NCI-H187 (cell line): ENCODE results near the gene INKA2.
A peak's percentile ranks its signal among the peaks of the same experiment; 100 is the strongest.

Source experiments
- DNase-seq, 2 experiments: peaks; one replicate each; lab custom pipeline; 2025; lab: John Stamatoyannopoulos, UW

Gene INKA2

DNA sequence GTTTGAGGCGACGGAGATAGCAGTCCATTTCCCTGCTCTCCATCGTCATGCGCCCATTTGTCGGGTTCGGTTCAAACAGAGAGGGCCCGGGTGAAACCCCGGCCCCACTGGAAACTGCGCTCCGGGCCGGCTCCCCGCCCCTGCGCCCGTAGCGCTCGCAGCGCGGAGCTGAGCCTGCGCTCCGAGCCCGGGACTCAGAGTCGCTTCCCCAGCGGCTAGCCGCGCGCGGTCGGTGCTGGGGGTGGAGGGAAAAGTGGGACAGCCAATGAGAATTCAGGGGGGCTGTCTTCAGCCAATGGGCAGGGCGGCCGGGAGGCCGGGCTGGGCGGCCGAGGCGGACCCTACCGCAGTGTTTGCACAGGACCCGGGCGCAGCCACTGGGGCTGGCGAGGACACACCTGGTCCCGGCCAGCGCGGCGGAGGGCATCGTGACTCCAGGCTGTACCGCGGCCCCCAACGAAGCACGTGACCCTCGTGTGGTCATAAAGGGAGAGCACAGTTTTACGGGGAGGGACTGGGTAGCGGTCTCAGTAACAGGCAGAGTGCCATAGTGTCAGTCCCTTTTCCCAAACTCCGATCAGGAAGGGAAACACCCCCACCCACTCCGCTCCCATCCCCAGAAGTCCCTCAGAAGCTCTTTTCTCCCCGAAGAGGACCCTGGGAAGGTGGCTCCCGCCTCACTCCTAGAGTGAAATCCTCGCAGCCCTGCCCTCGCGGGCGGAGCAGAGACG is at the start of gene INKA2:
TSS of gene INKA2 (minus strand) at position 202 of the 731 bp plus-strand sequence. CDS start at position 49, 153 bp downstream.
- peak; percentile 87 to 88 for DNase-seq

DNA sequence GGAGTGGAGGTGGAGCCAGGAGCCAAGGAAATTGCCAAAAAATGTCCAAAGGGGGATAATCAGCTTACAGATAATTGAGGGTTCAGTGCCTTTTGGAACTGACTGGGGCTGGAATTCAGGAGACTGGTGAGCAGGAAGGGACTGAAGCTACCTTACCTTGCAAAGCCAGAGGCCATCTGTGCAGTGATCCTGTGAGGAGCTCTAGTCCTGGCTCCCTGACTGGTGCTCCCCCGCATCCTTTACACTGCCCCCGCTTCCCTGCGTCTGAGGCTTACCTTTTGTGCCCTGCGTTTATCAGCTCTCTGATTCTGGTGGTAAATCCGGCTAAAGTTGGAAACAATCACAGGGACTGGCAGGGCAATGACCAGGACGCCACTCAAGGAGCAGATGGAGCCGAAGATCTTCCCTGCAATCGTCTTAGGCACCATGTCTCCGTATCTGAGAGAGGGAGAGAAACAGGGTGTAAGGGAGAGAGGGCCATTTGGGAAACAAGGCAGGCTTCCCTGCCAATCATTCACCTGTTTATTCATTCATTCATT is 47.5 kb upstream of the INKA2 start:
- no peak for DNase-seq

DNA sequence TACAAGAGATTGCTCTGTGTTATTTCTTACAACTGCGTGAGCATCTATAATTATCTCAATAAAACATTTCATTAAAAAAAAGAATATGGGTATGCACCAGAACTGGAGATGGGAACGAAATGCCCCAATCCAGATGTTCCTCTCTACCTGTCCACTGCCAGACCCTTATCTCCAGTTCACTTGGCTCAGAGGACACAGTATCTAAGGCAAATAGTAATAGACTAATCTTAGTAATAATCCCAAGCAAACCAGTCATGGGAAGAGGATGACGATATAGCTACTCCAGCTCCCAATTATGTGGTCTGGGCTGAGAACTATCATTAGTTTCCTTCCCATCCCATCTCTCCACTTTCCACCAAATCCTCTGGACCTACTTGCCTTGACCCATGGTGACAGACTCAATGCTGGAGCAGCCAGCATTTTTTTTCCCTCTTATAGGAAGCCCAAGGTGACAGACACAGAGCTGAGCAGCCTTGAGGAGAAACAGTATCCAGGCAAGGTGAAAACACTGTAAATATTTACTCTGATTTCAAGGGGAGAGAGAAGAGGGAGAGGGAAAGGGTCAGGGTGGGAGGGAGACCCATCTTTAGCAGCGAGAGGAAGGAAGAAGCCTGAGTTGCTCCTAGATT is 45.2 kb upstream of the INKA2 start:
- no peak for DNase-seq

DNA sequence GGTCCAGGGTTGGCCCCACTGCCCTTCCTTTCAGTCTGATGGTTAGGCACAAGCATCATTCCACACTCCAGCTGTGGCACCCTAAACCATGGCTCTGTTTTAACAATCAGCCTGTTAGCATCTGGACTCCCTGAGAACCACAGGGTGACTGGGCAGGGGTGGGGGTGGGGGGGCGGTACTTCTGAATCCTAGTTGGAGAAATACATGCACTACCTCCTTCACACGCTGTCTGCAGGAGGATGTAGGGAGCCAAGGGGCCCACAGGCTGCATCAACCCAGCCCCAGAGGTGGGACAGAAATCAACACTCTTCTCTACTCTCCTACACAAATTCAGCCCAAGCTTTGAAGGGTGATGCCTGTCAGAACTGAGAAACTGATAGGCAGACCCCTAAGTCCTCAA is 40.4 kb upstream of the INKA2 start:
- no peak for DNase-seq

DNA sequence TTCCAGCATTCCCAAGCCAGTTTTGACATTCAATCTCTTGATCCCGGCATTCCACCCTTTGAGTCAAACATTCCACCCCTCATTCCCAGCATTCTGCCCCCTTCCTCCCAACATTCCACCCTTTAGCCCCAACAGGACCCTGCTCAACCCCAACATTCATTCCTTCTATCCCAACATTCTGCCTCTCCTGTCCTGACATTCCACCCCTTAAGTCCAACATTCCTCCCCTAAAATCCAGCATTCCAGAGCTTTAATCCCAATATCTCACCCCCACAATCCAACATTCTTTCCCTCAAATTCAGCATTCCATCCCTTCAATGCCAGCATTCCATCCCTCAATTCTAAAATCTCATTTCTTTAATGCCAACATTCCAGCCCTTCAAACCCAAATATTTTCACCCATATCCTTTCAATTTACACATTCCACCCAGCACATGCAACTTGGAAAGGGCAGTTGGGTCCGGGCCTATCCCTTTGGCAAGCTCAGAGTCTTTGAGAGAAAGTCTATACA is 39.4 kb upstream of the INKA2 start:
- DNase-seq: no peak

DNA sequence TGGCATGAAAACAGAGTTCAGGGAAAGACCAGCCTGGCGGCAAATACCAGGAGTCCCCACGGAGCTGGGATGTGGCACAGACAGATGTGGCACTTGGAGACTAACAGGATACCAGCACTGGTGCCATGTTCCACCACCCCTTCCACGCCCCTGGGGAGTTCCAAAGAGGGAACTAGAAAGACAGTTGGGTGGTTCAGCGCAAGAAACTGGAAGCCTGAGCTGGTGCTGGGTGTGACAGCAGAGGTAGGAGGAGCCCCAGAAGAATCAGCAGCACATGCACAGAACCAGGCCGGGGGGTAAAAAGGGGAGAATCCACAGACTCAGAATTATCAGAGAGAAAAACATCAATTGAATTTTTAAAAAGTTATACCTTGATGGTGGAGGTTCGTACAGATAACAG is 38.9 kb upstream of the INKA2 start:
- DNase-seq: no peak

DNA sequence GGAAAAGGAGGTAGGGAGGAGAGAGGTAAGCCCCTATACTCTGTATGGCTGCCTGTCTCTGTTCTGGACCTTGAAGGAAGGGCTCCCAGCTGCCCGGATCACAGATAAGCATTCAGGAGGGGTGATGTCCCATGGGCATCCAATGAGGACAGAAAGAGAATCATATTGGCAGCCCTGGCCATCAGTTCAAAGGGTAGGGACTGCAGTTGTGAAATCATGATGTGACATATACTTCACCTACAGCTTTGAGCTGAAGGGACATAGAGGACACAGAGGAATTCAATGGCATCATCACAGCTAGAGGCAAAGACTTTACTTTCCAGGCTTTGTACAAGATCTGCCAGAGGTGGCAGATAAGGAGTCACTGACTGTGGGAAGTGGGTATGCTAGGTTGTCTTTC is 38.1 kb upstream of the INKA2 start:
- no peak for DNase-seq

DNA sequence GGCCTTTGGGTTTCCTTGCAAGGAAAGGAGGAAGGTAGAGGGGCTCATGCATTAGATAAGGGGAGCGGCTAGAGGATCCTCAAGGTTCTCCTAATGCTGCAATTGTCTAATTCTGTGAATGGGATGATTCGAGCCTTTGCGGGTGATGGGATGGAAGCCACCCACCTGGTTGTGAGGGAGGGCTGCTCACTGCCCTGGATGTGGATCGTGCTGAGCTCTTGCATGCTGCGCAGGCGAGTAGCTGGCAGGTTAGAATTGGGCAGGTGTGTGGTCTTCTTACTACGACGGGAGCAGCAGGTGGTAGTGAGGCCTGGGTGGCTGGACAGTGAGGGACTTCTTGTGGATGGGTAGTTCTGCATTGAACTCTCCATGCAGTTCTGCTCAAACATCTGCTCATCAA is 37.7 kb upstream of the INKA2 start:
- DNase-seq: no peak

DNA sequence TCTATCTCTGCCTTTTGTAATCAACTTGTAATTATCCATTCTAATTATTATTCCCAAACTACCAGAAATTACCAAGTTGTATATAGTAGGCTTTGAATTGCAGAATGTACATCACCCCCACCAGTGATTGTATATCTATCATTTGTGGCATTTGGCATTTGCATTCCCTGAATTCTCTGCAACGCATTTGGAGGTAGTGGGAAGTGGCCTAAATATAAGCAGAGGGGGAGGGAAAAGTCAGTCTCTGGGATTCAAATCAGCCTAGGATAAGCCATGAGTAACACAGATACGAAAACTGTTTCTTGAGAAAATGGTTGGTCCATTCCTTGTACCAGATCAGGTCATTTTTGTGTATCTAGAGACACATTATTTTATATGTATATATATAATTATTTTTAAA is 37.2 kb upstream of the INKA2 start:
- no peak for DNase-seq

DNA sequence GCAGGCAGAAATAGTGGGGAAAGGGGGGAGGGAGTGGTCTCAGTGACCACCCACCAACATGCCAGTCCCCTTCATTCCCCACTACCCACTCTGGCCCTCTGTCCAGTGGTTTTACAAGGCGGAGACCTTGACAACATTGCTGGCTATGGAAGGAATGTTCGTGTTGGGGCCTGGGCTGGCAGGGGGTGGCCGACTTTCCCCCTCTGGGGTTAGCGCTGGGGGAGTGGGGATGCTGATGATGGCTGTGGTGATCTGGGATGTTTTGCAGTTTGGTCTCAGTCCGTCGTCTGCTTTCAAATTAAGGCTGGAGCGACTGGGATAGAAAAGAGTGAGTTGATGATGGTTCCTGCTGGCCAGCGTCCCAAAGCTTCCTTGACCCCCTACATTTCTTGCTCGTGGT is 36.8 kb upstream of the INKA2 start:
- no peak for DNase-seq

DNA sequence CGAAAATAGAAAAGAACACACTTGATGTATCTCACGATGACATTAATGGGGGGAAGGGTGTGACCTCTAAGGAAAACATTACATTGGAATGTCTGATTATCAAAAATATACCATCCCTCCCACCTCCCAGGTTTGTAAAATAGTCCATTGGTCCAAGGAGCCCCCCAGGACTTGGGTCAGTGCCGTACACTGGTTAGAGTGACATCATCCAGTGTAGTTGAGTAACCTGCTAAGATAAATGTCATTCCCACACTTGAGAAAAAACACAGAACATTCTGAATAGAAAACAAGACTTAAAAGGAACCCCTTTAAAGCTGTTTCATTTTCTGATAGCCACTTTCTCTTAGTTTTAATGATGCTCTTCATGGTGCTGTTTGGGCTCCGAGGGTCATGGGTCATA is 31.7 kb upstream of the INKA2 start:
- DNase-seq: no peak

DNA sequence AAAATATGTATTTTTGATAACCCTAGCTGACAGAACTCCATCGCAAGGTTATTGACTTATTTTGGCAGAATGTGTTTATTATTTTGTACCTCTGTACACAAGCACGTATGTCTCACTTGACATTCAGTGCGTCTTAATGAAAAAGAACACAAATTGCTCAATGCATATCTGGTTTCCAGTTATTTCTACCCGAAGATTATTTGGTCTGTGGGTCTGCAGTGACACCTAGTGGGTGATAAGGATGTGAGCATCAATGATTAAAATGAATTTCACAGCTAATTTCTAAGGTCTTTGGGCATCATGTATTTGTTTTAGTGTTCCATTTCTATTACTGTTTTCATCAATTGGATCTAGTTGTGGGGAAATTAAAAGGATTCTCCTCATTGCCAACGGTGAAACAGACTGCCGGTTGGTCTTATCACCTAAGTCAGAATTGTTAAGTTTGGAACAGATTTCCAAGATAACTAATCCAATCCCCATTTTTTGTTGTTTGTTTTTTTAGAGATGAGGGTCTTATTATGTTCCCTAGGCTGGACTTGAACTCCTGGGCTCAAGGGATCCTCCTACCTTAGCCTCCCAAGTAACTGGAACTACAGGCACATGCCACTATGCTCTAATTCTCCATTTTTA is 30.4 kb upstream of the INKA2 start:
- peak; percentile 14 to 19 for DNase-seq

DNA sequence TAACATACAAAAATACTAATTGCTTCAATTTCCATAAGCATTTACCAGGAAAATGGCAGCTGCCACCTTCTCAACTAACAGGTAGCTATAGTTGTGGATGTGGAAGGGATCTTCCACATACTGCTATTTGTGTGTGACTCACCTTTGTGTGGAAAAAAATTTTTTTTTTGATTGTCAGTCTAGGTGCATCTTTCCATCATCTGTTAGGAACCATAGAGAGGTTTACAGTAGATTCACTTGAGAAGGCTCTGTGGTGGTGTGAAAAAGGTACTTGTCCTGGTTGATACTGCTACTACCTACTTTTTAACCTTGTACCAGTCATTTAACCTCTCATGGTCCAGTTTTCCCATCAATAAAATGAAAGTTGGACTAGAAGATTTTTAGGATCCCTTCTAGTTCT is 29.4 kb upstream of the INKA2 start:
- DNase-seq: no peak

DNA sequence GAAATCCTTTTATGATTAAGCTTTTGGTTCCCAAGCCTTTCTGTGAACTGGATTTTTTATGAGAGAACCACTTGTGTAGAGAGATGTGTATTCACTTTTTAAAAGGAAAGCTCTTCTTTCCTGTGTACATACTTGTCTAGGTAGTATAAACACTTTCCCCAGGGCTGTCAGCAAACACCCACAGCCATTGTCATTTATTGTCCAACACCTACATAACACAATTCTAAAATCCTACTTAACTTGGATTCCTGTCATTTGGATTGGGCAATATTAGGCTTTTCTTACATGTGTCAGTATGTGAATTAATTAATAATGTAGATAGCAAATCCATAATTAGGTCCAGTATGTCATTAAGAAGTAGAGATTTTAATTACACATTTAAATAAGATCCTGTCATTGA is 28.8 kb upstream of the INKA2 start:
- no peak for DNase-seq

DNA sequence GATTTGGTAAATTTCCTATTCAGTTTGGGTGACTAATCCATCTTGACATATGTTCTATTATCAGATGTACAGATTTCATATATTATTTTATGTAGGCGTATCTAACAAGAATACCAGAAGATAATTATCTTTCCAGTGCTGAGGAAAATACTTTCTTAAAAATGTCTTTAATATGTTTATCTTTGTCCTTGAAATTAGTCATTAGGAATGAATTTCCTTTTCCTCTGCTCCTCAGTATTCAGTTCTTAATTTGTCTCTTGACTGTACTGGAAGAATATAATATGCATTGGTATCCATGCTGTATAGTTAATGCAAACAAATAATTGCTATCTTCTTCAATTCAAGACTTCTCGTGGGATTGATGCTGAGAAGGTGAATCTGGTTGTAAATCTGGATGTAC is 23.1 kb upstream of the INKA2 start:
- no peak for DNase-seq

DNA sequence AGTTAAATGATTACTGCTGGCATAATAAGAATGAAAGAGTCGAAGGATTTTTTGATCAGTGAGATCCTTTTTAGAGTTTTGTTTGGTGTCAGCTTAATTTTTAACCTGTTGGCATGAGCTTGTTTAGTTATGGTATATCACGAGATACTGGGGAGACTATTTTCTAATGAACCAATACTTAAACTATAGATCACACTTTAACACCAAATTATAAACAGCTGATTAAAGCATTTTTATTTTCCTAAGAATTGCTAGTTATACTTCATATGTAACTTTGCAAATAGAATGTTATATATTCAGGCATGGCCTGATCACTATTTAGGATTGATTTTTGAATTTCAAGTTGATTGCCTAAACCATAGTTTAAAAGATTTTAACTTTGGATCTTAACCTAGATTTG is 22.5 kb upstream of the INKA2 start:
- DNase-seq: no peak

DNA sequence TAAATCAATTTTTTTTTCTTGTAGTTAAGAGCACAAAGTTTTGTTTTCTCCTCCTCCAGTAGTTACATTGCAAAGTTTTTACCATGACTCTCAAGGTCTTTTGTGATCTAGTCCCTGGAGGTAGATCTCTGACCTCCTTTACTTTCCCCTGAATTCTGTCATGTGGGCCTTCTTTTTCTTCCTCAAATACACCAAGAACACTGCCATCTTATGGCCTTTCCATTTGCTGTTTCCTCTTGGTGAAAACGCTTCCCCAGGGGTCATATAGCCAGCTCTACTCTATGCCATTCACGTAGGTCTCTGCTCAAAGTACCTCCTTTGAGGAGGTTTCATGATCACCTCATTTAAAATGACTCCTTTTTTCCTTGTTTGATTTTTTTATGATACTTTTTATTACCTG is 19.2 kb upstream of the INKA2 start:
- DNase-seq: no peak

DNA sequence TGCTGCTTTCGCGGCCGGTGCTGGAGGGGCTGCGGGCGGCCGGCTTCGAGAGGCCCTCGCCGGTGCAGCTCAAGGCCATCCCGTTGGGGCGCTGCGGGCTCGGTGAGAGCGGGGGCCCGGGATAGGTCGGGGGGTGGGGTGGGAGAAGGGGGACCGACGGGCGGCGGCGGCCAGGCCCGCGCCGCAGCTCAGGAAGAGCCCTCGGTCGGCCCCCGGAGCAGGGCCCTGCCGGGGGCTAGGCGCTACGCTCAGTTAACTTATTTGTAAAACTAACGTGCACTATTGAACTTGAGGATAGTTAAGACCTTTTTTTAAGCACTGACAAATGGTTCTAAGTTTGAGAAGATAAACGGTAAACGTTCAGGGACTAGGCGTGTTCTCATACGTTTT is 16.9 kb upstream of the INKA2 start:
- no peak for DNase-seq

DNA sequence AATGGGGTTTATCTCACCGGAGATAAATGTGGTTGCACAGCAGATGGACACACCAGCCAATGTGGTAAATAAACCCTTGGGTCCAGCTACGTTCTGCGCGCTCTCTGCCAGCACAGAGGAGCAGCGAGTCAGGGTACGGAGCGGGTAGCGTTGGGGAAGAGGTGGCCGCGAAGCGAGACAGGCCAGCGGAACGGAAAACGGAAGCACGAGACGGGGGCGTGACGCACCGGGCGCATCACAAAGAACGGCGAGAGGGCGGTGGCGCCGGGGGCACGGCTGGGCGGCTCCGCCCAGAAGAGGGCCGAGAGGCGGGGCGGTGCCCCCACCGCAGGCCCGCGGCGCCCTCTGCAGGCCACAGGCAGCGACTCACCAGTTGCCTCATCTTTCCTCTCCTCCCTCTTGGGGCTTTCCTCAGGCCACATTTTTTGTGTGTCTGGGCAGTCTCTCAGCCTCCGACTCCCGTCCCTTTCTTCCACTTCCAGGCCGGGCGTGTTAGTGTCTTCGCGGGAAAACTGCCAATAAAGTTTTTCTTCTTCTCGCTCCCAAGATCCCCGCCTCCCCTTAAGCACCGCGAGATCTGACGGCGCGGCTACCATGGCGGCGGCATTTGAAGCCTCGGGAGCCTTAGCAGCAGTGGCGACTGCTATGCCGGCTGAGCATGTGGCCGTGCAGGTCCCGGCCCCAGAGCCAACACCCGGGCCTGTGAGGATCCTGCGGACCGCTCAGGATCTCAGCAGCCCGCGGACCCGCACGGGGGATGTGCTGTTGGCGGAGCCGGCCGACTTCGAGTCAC is 16.3 kb upstream of the INKA2 start, which contains the start of gene DDX20:
TSS of gene DDX20 (plus strand) at position 571 of the 793 bp plus-strand sequence. CDS start at position 595, 24 bp downstream.
- DNase-seq: peak; percentile 84 to 89

DNA sequence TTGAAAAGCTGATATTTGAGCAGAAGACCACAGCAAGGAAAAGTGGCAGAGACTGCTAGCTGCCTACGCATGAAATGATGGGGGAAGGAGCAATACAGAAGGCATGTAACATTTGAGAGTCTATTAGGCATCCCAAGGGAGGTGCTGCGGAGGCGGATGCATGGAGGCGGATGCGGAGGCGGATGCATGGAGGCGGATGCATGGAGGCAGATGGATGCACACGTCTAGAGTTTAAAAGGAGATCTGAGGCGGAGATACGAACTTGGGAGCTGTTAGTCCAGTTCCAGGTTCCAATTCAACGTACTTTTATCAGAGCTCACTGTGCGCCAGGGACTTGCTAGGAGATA is 15.8 kb upstream of the INKA2 start:
- peak in 1 of 2 experiments; percentile 25 for DNase-seq

DNA sequence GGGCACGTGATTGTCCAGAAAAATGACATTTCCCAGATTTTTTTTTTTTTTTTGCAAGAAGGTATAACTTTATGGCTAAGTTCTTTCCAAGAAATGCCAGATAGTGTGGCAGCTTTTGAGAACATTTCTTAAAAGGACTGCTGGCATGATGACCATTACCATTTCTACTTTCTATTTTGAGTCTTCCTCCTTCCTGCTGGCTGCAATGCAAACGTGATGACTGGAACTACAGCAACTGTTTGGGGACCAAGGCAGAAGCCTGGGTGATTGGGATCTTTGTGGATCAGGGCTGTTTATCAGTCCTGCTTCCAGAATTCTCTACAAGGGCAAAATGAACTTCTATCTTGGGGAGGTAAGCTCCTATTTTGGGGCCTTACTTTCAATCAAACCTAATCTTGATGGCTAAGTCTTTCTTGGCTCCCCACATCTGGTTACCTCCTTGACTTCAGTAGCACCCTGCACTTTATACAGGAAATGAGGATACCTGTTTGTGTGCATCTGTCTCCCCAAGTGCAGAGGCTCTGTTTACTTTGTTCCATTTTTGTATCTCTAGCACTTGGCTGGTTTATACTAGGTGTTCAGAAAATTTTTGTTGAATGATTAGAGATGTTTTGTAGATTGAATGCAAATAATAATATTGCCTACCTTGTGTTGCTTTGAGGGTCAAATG is 12.8 kb upstream of the INKA2 start:
- DNase-seq: no peak

DNA sequence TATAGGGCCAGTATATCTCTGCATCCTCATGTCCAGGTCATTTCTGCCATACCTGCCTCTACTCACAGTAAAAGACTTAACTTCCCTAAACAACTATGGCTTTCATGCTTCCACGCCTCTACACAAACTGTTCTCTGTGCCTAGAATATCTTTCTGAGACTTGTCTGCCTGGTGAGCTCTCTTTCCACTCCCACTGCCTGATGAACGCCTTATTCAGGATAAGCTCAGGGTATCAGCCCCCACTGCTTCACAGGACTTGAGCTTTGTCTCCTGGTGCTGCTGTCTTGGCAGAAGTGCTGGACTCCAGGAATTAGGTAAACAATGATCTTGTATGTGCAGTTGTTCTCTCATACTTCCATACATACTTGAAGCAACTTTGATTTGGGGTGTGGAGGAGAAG is 11.7 kb upstream of the INKA2 start:
- no peak for DNase-seq
